HG02678 (cell line): ENCODE data around the gene OR2T6.
"Not testable (repeated sequence)": the region's sequence is repeated elsewhere in the genome, so short reads cannot be mapped to it uniquely, and the experiment has no call there.

Source experiments
- ATAC-seq: cut with Tn5 transposase; IDR thresholded peaks from one replicate; pipeline ENCODE4 v1.9.1; 2021; ENCODE audit warnings: mild to moderate bottlenecking, moderate library complexity; ENCODE audit not compliant: unreplicated experiment

The OR2T6 gene

GRCh38 chr1:248375446-248375845, at the start of gene OR2T6:
Gene OR2T6, plus strand, starts transcription at chr1:248375746. Its CDS starts 11,863 bp downstream, at chr1:248387609.
- no peak for ATAC-seq

- ATAC-seq: no peak
Observed at GRCh38 chr1:248343451-248343850, 32.1 kb upstream of the OR2T6 start.

GRCh38 chr1:248348475-248348874, 27.1 kb upstream of the OR2T6 start, which contains the start of gene OR14C36:
Gene OR14C36, plus strand, starts transcription at chr1:248348775. Its CDS starts 0 bp downstream, at chr1:248348775.
- no peak for ATAC-seq

- no peak for ATAC-seq
Observed at GRCh38 chr1:248359415-248359814, 16.1 kb upstream of the OR2T6 start.

DNA sequence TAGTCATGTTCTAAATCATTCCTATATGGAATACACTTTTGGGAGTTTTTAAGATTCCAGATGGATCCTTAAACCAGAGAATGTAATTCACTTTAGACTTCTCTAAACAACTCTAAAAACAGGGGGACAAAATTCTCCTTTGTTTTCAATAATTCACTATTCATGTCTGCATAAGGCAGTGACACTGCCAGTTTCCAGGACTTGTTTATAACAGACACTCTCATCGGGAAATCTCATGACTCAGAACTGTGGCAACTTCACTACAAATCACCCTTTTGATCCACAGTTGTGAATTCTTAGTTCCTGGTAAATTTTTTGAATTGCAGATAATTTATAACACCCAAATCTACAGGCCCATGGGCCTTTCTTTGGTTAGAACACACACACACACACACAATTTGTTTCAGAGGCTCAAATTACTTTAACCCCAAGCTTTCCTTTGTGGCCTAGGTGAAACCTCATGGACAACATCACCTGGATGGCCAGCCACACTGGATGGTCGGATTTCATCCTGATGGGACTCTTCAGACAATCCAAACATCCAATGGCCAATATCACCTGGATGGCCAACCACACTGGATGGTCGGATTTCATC, 14.3 kb upstream of the OR2T6 start, which contains the start of gene OR2T4:
Gene OR2T4 (plus strand): TSS at position 545 of the 595 bp plus-strand sequence. CDS start 0 bp downstream, at position 545.
- ATAC-seq: no peak

DNA sequence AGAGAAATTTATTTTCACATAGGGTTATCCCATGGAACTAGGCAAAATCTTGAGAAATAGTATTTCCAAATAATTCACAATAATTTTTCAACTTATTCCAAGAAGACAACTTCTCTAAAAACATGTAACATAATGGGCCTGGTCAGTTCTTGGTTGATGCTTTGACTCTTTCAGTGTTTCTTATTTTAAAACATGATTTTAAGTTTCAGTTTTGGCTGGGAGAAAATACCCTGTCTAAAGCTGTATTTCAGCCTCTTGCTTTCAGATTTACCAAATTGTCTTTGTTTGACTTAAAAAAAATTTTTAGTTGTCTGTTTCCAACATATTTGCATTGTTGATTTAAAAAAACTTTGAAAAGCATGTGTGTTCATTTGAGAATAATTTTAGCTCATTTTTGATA, 8.9 kb upstream of the OR2T6 start:
- ATAC-seq: no peak

DNA sequence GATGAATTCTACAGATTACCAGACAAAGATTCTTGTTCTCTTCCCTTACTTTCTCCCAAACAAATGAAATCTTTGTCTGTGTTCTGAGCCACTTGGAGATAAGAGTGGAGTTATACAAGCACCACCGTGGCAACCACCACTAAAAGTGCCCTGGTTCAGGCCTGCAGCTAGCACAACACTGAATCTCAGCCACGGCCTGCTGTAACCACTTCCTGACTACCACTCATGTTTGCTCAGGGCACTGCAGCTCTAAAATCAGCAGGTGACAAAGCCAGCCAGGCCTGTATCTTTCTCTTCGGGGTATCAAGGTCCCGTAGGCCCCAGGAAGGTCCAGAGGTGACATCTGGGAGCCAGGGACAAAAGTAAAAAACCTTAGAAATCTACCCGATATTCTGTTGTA, 3.2 kb upstream of the OR2T6 start:
- no peak for ATAC-seq

GRCh38 chr1:248373761-248374160, 1.8 kb upstream of the OR2T6 start:
- ATAC-seq: no peak

GRCh38 chr1:248376916-248377315, 1.4 kb downstream of the OR2T6 start:
- ATAC-seq: no peak

GRCh38 chr1:248380854-248381253, 5.3 kb downstream of the OR2T6 start:
- no peak for ATAC-seq

DNA sequence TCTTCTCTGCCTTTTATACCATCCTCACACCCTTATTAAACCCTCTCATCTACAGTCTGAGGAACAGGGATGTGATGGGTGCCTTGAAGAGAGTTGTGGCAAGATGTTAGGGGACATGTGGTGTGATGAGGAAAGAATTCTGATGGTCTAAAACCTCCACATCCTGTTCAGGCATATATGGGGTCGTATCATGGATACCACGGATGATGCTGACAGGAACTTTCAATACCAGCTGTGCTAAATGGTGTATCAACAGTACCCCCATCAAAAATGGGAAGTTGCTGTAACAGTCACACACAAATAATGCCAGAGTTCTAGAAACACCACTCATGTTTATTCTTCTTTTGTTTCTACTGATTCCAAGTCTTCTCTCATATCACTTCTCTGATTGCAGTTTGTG, 12.9 kb downstream of the OR2T6 start:
- no peak for ATAC-seq

- no peak for ATAC-seq
Observed at GRCh38 chr1:248393050-248393449, 17.5 kb downstream of the OR2T6 start.

GRCh38 chr1:248402748-248403147, 27.2 kb downstream of the OR2T6 start, which contains the start of gene OR2T1:
Gene OR2T1, plus strand, starts transcription at chr1:248403048. Its CDS starts 3,100 bp downstream, at chr1:248406148.
- ATAC-seq: no peak

DNA sequence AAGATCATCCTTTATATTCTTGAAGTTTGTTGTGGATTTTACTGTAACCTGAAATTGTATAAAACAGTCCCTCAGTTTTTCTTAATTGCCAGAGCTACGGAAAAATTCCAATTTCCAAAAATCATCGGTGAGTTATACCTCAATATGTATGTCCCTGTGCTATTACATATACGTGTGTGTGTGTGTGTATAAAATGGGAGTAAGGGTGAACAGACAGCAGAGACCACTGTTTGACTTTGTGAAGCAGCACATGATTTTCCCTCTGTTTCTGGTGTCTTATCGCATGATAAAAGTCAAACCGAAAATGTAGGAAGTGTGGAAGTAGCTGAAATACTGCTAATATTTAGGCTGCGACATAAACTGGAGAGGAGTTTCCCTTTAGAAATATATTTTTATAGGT, 28.5 kb downstream of the OR2T6 start:
- ATAC-seq: no peak

GRCh38 chr1:248406721-248407692, 31.5 kb downstream of the OR2T6 start:
- ATAC-seq: no peak

DNA sequence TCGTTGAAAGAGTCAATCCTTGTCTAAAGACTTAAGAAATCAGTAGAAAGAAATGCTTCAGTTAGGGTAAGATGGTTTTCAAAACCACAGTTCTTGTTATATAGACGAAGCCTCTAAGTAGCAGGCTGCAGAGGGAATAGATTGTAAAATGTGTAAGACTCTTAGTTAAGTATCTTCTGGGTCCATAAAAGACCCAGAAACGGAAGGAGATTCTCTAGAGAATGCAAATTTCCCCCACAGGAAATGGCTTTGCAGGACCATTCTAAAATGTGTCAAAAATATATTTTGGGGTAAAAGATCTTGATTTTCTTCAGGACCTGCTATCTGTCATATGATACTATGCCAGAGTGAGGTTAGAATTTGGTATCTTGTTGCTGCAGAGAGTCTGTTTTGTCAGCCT, 40.7 kb downstream of the OR2T6 start:
- ATAC-seq: no peak

DNA sequence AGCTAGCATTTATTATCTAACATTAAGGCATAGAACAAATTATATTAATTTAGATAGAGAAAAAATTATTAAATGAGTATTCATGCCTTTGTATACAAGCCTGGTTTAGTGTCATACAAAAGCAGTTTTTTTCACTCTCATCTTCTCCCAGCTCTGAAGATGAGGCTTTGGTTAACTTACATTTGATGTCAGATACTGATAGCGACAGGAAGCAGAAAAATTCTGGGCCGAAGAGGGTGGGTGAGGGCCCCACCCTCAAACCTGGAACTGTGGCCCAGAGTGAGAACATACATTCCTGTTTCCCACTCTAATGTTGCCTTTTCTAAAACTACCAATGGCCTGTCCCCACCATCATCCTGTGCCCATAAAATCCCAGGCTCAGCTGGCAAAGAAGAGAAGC, 42.3 kb downstream of the OR2T6 start:
- ATAC-seq: no peak

- no peak for ATAC-seq
Observed at GRCh38 chr1:248421384-248421783, 45.8 kb downstream of the OR2T6 start.

DNA sequence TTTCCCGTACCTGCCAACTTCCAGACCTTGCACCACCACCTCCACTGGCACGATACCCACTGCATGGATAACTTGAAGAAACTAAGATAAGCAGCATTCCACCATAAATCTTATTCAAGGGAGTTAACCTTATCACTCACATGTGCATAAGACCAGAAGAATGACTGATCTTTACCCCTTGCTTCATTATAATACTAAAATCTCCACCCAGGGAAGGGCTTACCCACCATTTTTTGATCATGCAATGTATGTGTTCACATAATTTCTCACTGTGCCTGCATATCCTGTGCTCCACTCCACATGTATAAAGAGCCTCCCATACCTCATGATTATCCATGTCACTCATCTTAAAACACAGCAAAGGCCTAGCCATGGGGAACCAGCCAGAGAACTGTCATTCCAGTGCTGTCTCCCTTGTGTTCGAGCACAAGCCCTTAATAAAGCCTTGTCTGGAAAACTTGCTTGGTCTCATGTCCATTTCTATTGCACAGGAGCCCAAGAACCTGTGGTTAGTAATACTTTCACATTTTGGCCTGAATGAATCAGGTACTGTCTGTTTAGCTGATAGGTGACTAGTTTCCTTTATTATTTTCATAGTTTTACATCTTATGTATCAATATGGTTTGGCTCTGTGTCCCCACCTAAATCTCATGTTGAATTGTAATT, 52.1 kb downstream of the OR2T6 start:
- ATAC-seq: peak; percentile 49

DNA sequence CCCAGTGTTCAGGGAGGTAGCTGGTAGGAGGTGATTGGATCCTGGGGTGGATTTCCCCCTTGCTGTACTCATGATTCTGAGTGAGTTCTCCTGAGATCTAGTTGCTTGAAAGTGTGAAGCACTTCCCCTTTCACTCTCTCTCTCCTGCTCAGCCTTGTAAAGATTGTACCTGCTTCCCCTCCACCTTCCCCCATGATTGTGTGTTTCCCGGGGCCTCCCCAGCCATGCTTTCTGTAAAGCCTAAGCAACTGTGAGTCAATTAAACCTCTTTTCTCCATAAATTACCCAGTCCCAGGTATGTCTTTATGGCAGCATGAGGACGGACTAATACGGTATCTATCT, 52.6 kb downstream of the OR2T6 start:
- peak; percentile 97 for ATAC-seq

DNA sequence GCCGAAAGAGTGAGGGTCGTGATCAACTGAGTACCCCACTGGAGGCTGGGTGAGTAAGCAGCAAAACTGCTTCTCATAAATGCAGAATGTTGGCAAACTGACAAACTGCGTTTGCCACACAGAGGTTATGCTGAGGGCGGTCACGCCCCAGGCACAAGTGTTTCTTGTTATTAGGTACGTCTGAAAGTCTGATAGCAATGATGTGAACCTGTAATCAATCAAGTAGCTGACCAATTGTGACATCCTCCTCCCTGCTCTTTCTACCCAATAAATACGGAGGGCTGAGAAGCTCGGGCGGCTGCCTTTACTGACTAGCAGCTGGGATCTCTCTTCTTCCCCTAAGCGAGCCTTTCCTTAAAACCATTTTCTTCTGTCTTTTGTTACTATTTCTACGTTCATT, 56.1 kb downstream of the OR2T6 start:
- ATAC-seq: not testable (repeated sequence)
